K562 (cell line): ENCODE data around the gene DDAH2. TPM values are rescaled to one million over a fixed set of nuclear protein-coding genes. Genes with fewer than 3 reads are reported as not detected.

Experiments
- AFF4 ChIP-seq: sonication (generic); formaldehyde crosslinking; IDR thresholded peaks from 2 replicates; pipeline ENCODE4 v1.8.0; 2023; ENCODE audit warnings: mild to moderate bottlenecking, missing genetic modification reagents
- BHLHE40 ChIP-seq: IDR thresholded peaks from 2 replicates; pipeline ENCODE4 v1.6.1; 2011; ENCODE audit warnings: low read length, improper control_type of control experiment
- FOXK1 ChIP-seq: sonication (generic); formaldehyde crosslinking; IDR thresholded peaks from 2 replicates; pipeline ENCODE4 v1.8.0; 2022; ENCODE audit warnings: missing genetic modification reagents, mild to moderate bottlenecking, borderline replicate concordance
- HDGF ChIP-seq: fragments of 450-650 bp; IDR thresholded peaks from 2 replicates; pipeline ENCODE4 v1.6.1; 2016
- HMGN3 ChIP-seq: IDR thresholded peaks from 2 replicates; pipeline ENCODE4 v1.6.1; 2011; ENCODE audit warnings: borderline replicate concordance, low read depth, mild to moderate bottlenecking, mixed read lengths, low read length; ENCODE audit not compliant: insufficient read length; ENCODE audit errors: extremely low read depth
- HSF4 ChIP-seq: fragments of 250-450 bp; sonication (Bioruptor Pico); IDR thresholded peaks from 2 replicates; pipeline ENCODE4 v2.1.2; 2022; ENCODE audit warnings: mild to moderate bottlenecking, moderate library complexity, borderline replicate concordance
- KDM1A ChIP-seq, 2 experiments: fragments of 450-650 bp; IDR thresholded peaks; 2 replicates each; pipeline ENCODE4 v1.6.1; 2016; ENCODE audit warnings: mild to moderate bottlenecking in 2 of 2
- NFRKB ChIP-seq: fragments of 450-650 bp; IDR thresholded peaks from 2 replicates; pipeline ENCODE4 v1.6.1; 2016; ENCODE audit warnings: low read depth
- NR2C1 ChIP-seq, 2 experiments: fragments of 450-650 bp; IDR thresholded peaks; 2 replicates each; pipeline ENCODE4 v1.6.1; 2017; ENCODE audit warnings: mild to moderate bottlenecking in 2 of 2, antibody characterized with exemption in 1 of 2, inconsistent platforms in 1 of 2, missing compliant biosample characterization in 1 of 2, missing genetic modification characterization in 1 of 2
- PTTG1 ChIP-seq: fragments of 450-650 bp; IDR thresholded peaks from 2 replicates; pipeline ENCODE4 v1.6.1; 2016; ENCODE audit warnings: low read depth, mild to moderate bottlenecking, missing genetic modification characterization, missing compliant biosample characterization
- RUNX1 ChIP-seq: sonication (generic); IDR thresholded peaks from 2 replicates; pipeline ENCODE4 v1.6.1; 2016; ENCODE audit warnings: antibody characterized with exemption, low read depth
- TRIM24 ChIP-seq, 2 experiments: fragments of 450-650 bp; IDR thresholded peaks; 2 replicates each; pipeline ENCODE4 v1.6.1; 2016
- ZBTB11 ChIP-seq, 3 experiments: fragments of 200-800 bp in 1 of 3; fragments of 250-450 bp in 1 of 3; fragments of 450-650 bp in 1 of 3; sonication (Bioruptor Pico) in 1 of 3; sonication (Bioruptor generic) in 1 of 3; formaldehyde crosslinking in 1 of 3; IDR thresholded peaks; 2 replicates each; pipeline versions ENCODE4 v1.6.1 to v1.8.0; 2016 to 2022; ENCODE audit warnings: mild to moderate bottlenecking in 2 of 3, missing genetic modification characterization in 2 of 3, missing compliant biosample characterization in 1 of 3, moderate library complexity in 1 of 3
- ZNF41 ChIP-seq: fragments of 250-450 bp; sonication (Bioruptor Pico); conservative IDR thresholded peaks from 2 replicates; pipeline ENCODE4 v1.4.0; 2020; ENCODE audit warnings: mild to moderate bottlenecking
- polyA plus RNA-seq, 8 experiments: library from polyadenylated mRNA; depleted of rRNA in 4 of 8; stranded (reverse) in 5 of 8; unstranded in 3 of 8; fragments of >200 nt; fragmentation: Nextera tagmentation in 2 of 8; fragmentation: Illumina TruSeq in 1 of 8; extraction: Ambion mirVana in 2 of 8; extraction: Trizol in 1 of 8; gene quantifications; 2 replicates each; pipeline versions ENCODE4 v1.2.1 to v1.2.3, GENCODE V29; 2011 to 2014; ENCODE audit warnings: inconsistent platforms in 1 of 8, missing spikeins in 1 of 8
- total RNA-seq, 7 experiments: library from RNA; depleted of rRNA in 6 of 7; stranded (reverse); fragments of >200 nt in 6 of 7; fragmentation: Illumina TruSeq in 2 of 7; extraction: Trizol in 2 of 7; gene quantifications; 2 replicates each; pipeline versions ENCODE4 v1.2.1 to v1.2.3, GENCODE V29; 2011 to 2021; ENCODE audit warnings: low replicate concordance in 1 of 7
- TF ChIP-seq, protein P1 (sequence below), 3 experiments: fragments of 200-800 bp in 1 of 3; sonication (Bioruptor generic) in 1 of 3; sonication (generic) in 1 of 3; formaldehyde crosslinking in 1 of 3; IDR thresholded peaks; 2 replicates each; pipeline versions ENCODE4 v1.6.1 to v1.8.0; 2016 to 2022; ENCODE audit warnings: mild to moderate bottlenecking in 2 of 3, missing compliant biosample characterization in 2 of 3, missing genetic modification characterization in 2 of 3, missing genetic modification reagents in 1 of 3
- TF ChIP-seq, protein P2 (sequence below), 3 experiments: IDR thresholded peaks in 2 of 3; conservative IDR thresholded peaks in 1 of 3; 2 replicates each; pipeline ENCODE4 v1.5.1; 2011 to 2012; ENCODE audit warnings: low read length in 3 of 3, mild to moderate bottlenecking in 3 of 3, control low read depth in 2 of 3, improper control_type of control experiment in 1 of 3, inconsistent platforms in 1 of 3, low read depth in 1 of 3, mixed read lengths in 1 of 3, moderate library complexity in 1 of 3; ENCODE audit not compliant: insufficient read depth in 2 of 3

DDAH2 gene
- total and polyA plus RNA-seq, 9 of the 15 experiments (the other 6 are each of a cell fraction or from before 2014, with no cell fraction given): 1.8 to 45.4 (median 21.4) TPM

- TF ChIP-seq ZBTB11 (CRISPR knock-in tag; IDR thresholded peaks at IDR 0.05) (peak in 1 of 3 experiments; percentile 12; a peak in 1 of 6 replicates), NFRKB (0 out of 2 replicates have a peak, but pooled peaks have one; percentile 15), HMGN3 (peak; percentile 5), FOXK1 (0 out of 2 replicates have a peak, but pooled peaks have one; percentile 21), NR2C1 (IDR thresholded peaks at IDR 0.05) (no peak), NR2C1 (tag; IDR thresholded peaks at IDR 0.05) (peak; percentile 23; the same call in 1 of the 2 replicates), HSF4 (CRISPR knock-in tag) (peak; percentile 85; the same call in 1 of the 2 replicates), RUNX1 (no peak), HDGF (peak; percentile 14; the same call in 1 of the 2 replicates), BHLHE40 (0 out of 2 replicates have a peak, but pooled peaks have one; percentile 0), ZNF41 (no peak), PTTG1 (0 out of 2 replicates have a peak, but pooled peaks have one; percentile 46), KDM1A (IDR thresholded peaks at IDR 0.05) (peak in 1 of 2 experiments; percentile 68; a peak in 3 of 4 replicates), AFF4 (0 out of 2 replicates have a peak, but pooled peaks have one; percentile 55), TRIM24 (IDR thresholded peaks at IDR 0.05) (no peak)
- TF ChIP-seq, protein P1, sequence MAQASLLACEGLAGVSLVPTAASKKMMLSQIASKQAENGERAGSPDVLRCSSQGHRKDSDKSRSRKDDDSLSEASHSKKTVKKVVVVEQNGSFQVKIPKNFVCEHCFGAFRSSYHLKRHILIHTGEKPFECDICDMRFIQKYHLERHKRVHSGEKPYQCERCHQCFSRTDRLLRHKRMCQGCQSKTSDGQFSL (CRISPR knock-in tag; IDR thresholded peaks at IDR 0.05): no peak
- TF ChIP-seq, protein P1 (tag; IDR thresholded peaks at IDR 0.05): 0 out of 4 replicates have a peak, but pooled peaks of 1 of the 2 experiments have one; percentile 19
- TF ChIP-seq, protein P2, sequence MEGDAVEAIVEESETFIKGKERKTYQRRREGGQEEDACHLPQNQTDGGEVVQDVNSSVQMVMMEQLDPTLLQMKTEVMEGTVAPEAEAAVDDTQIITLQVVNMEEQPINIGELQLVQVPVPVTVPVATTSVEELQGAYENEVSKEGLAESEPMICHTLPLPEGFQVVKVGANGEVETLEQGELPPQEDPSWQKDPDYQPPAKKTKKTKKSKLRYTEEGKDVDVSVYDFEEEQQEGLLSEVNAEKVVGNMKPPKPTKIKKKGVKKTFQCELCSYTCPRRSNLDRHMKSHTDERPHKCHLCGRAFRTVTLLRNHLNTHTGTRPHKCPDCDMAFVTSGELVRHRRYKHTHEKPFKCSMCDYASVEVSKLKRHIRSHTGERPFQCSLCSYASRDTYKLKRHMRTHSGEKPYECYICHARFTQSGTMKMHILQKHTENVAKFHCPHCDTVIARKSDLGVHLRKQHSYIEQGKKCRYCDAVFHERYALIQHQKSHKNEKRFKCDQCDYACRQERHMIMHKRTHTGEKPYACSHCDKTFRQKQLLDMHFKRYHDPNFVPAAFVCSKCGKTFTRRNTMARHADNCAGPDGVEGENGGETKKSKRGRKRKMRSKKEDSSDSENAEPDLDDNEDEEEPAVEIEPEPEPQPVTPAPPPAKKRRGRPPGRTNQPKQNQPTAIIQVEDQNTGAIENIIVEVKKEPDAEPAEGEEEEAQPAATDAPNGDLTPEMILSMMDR (IDR thresholded peaks at IDR 0.05 in 2 of 3, conservative IDR thresholded peaks at IDR 0.05 in 1 of 3; ENCODE audit: insufficient read depth in 2 of 3, low read depth in 1 of 3, low read length in 3 of 3): 0 out of 6 replicates have a peak, but pooled peaks of 1 of the 3 experiments have one; percentile 9
Observed at GRCh38 chr6:31691078-31691463, 38.0 kb downstream of the DDAH2 start (continued).
